Right renal pelvis (tissue), 4 donors: ENCODE measurements around the gene CDH11. TPM values are rescaled to one million over a fixed set of nuclear protein-coding genes. Genes with fewer than 3 reads are reported as not detected.

Source experiments
- DNase-seq, 4 donors: peaks; one replicate each; pipeline ENCODE4 v3.0.0-alpha.2; 2013; ENCODE audit warnings: low read depth in 4 of 4, low spot score in 3 of 4, missing footprints in 1 of 4
- polyA plus RNA-seq, 4 donors: library from polyadenylated mRNA; unstranded; fragments of 120-200 nt; gene quantifications; one replicate each; pipeline ENCODE4 v1.2.1, GENCODE V29; 2013; ENCODE audit not compliant: insufficient read length in 4 of 4

The CDH11 gene
- polyA plus RNA-seq, 4 donors = 157 to 208 (median 182) TPM

- no peak for DNase-seq
These were observed 50.2 kb downstream of the CDH11 start for GRCh38 chr16:65071433-65072311.

- no peak for DNase-seq
These were observed 50.9 kb downstream of the CDH11 start for GRCh38 chr16:65070831-65071432.

GRCh38 chr16:65069766-65070165 lies 52.1 kb downstream of the CDH11 start:
- no peak for DNase-seq

GRCh38 chr16:65069065-65069464 lies 52.8 kb downstream of the CDH11 start:
- DNase-seq = no peak

- DNase-seq = no peak
These were observed 53.6 kb downstream of the CDH11 start for GRCh38 chr16:65068151-65068740.

GRCh38 chr16:65066651-65067050 lies 55.2 kb downstream of the CDH11 start:
- no peak for DNase-seq

GRCh38 chr16:65065031-65065430 lies 56.8 kb downstream of the CDH11 start:
- DNase-seq = no peak

- no peak for DNase-seq
These were observed 57.7 kb downstream of the CDH11 start for GRCh38 chr16:65064131-65064530.

- DNase-seq = no peak
These were observed 58.9 kb downstream of the CDH11 start for GRCh38 chr16:65062736-65063583.

GRCh38 chr16:65061935-65062518 lies 59.8 kb downstream of the CDH11 start:
- no peak for DNase-seq

GRCh38 chr16:65061263-65061662 lies 60.6 kb downstream of the CDH11 start:
- DNase-seq = no peak

GRCh38 chr16:65059406-65059980 lies 62.4 kb downstream of the CDH11 start:
- DNase-seq = no peak

- DNase-seq = no peak
These were observed 64.7 kb downstream of the CDH11 start for GRCh38 chr16:65057184-65057583.

GRCh38 chr16:65054457-65054856 lies 67.4 kb downstream of the CDH11 start:
- DNase-seq = no peak

- no peak for DNase-seq
These were observed 72.2 kb downstream of the CDH11 start for GRCh38 chr16:65049679-65050078.

- no peak for DNase-seq
These were observed 75.9 kb downstream of the CDH11 start for GRCh38 chr16:65045961-65046360.

- DNase-seq = no peak
These were observed 77.0 kb downstream of the CDH11 start for GRCh38 chr16:65044873-65045272.

GRCh38 chr16:65044026-65044425 lies 77.8 kb downstream of the CDH11 start:
- no peak for DNase-seq

- DNase-seq = no peak
These were observed 79.2 kb downstream of the CDH11 start for GRCh38 chr16:65042438-65043365.
